Measurements from ENCODE around the gene CDYL2. TPM values are rescaled to one million over a fixed set of nuclear protein-coding genes. Genes with fewer than 3 reads are reported as not detected.

Gene CDYL2
- total RNA-seq, 1 donor from 2014 or later: 5.4 TPM

- ATAC-seq: no peak
- no peak for DNase-seq (ENCODE audit: low spot score)
Observed at GRCh38 chr16:80710918-80711317, 93.5 kb downstream of the CDYL2 start.

GRCh38 chr16:80708823-80709222 is 95.6 kb downstream of the CDYL2 start:
- ATAC-seq (no peak), DNase-seq (ENCODE audit: low spot score) (no peak)

- ATAC-seq (no peak), DNase-seq (ENCODE audit: low spot score) (no peak)
Observed at GRCh38 chr16:80707686-80708085, 96.7 kb downstream of the CDYL2 start.

DNA sequence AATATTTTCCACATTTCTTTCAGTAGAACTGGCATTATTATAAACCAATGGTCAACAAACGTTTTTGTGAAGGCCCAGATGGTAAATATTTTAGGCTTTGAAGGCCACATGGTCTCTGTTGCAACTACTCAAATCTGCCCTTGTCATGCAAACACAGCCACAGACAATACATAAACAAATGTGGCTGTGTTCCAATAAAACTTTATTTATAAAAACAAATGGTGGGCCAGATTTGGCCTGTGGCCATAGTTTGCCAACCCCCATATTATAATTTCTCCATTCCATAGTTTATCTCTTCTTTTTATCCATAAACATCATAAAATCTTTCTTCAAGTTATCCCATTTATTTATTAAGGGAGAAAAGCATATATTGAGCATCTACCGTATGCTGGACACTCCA is 98.8 kb downstream of the CDYL2 start:
- ATAC-seq: no peak
- DNase-seq (ENCODE audit: low spot score): no peak

GRCh38 chr16:80704751-80705505 is 99.5 kb downstream of the CDYL2 start:
- no peak for ATAC-seq
- DNase-seq (ENCODE audit: low spot score): no peak

GRCh38 chr16:80703131-80704071 is 101.0 kb downstream of the CDYL2 start:
- ATAC-seq (no peak), DNase-seq (ENCODE audit: low spot score) (no peak)

- ATAC-seq: no peak
- no peak for DNase-seq (ENCODE audit: low spot score)
Observed at GRCh38 chr16:80702696-80703095, 101.7 kb downstream of the CDYL2 start.

DNA sequence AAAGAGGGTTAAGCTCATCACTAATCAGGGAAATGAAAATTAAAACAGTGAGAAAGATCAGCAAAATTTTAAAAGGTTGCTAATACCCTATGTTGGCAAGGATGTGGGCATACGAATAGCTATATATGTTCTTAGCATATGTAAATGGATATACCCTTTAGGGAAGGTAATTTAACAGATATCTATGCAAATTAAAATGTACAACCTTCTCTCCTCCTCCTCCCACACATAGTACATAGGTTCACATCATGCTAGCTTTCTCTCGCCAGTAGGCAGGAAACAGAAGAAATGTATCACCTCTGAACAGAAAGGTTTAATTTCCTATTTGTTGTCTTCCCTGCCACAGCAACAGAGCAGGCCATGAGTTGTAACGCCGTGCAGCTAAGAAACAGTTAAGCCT is 103.8 kb downstream of the CDYL2 start:
- no peak for DNase-seq (ENCODE audit: low spot score)
- ATAC-seq: no peak

GRCh38 chr16:80695020-80695419 is 109.4 kb downstream of the CDYL2 start:
- DNase-seq (ENCODE audit: low spot score): no peak

GRCh38 chr16:80693553-80693952 is 110.8 kb downstream of the CDYL2 start:
- DNase-seq (ENCODE audit: low spot score) (no peak), ATAC-seq (no peak)

More at GRCh38 chr16:80695020-80695419, 109.4 kb downstream of the CDYL2 start:
- ATAC-seq: no peak

- DNase-seq (ENCODE audit: low spot score) (no peak), ATAC-seq (no peak)
Observed at GRCh38 chr16:80692270-80692669, 112.1 kb downstream of the CDYL2 start.

DNA sequence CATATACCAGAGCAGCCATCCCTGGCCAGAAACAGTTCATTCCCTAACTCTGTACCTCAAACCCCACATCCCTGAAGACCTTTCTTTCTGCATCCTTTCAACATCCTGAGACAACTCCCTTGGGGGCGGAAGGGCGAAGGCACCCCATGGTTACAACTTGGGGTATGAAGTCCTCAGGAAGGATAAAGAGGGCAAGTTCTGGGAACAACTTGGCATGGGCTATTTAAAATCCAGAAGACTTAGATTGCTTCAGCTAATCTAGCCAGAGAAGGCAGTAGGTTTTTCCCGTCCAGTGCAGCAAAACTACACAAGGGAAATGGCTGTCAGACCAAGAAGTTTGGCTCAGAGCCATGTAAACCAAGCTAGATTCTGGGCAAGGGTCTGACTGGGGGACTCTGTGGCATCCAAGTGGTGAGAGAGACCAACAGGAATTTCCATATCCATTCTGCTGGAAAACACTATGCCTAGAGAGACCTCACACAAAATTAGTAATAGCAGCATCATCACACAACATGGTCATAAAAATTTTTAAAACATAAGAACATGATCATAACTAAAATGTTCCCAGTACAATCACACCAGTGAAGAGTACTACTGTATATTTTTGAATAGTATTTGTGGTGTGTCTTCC is 113.2 kb downstream of the CDYL2 start:
- ATAC-seq (no peak), DNase-seq (ENCODE audit: low spot score) (no peak)

DNA sequence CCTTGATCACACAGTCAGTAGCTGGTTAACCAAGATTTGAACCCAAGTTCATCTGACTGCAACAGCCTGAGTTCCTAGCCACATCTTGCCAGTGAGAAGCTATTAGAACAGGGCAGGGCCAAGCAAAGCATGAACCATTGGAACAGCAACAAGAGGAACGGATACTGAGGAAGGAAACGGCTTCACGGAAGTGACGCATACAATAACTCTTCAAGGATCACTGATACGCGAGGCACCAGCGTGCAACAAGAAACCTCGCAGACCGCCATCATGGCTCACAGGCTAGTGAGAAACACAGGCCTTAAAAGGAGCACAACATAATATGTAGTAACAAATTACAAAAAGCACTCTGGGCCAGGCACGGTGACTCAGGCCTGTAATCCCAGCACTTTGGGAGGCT is 114.9 kb downstream of the CDYL2 start:
- DNase-seq (ENCODE audit: low spot score) (no peak), ATAC-seq (no peak)

- no peak for DNase-seq (ENCODE audit: low spot score)
- ATAC-seq: no peak
Observed at GRCh38 chr16:80687606-80688005, 116.8 kb downstream of the CDYL2 start.

- ATAC-seq (no peak), DNase-seq (ENCODE audit: low spot score) (no peak)
Observed at GRCh38 chr16:80684906-80685305, 119.5 kb downstream of the CDYL2 start.

- ATAC-seq: no peak
- no peak for DNase-seq (ENCODE audit: low spot score)
Observed at GRCh38 chr16:80684136-80684765, 120.1 kb downstream of the CDYL2 start.

- no peak for DNase-seq (ENCODE audit: low spot score)
- ATAC-seq: no peak
Observed at GRCh38 chr16:80683646-80684045, 120.8 kb downstream of the CDYL2 start.

- DNase-seq (ENCODE audit: low spot score): no peak
- no peak for ATAC-seq
Observed at GRCh38 chr16:80682421-80683070, 121.9 kb downstream of the CDYL2 start.

- ATAC-seq: no peak
Observed at GRCh38 chr16:80681436-80681835, 123.0 kb downstream of the CDYL2 start.

DNA sequence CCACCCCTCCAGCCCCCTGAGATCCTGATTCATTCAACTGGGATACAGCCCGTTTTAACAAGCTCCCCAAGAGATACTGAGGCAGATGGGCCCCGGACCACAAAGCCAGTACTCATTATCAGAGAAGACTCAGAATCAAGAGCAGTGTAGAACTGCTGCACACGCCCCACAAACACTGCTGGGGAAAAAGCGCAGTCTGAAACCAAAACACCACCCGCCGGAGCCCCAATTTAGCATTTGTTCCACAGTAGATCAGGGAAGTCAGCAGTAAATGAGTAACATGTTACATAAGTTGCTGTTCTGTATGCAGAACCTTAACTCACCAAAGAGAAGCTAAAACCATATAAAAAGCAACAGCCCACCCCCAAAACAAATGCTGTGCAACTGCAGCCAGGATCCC is 123.6 kb downstream of the CDYL2 start:
- no peak for ATAC-seq

More at GRCh38 chr16:80681436-80681835, 123.0 kb downstream of the CDYL2 start:
- no peak for DNase-seq (ENCODE audit: low spot score)

More for the DNA sequence above, 123.6 kb downstream of the CDYL2 start:
- DNase-seq (ENCODE audit: low spot score): no peak
